ENCODE data around the gene STAM.

Gene STAM

DNA sequence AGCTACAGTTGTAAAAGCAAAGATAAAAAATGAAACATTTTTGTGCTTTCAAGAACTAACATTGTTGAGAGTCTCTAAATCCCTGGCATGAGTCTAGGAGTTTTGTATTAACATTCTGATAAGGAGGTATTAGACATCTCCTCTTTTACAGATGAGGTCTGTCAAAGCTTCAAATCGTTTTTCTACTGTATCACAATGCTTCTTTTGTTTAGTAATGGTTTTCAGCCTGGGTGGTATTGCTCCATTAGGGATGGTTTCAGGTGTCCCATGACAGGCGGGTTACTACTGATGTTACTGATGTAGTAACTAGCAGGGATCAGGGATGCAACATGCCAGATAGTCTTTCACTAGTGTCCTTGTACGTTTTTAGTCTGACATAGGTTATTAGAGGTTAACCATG lies 27.4 kb downstream of the STAM start:
- DNase-seq (ENCODE audit: low read depth, low spot score) = no peak
- no peak overlapping the region for H3K27ac ChIP-seq

DNA sequence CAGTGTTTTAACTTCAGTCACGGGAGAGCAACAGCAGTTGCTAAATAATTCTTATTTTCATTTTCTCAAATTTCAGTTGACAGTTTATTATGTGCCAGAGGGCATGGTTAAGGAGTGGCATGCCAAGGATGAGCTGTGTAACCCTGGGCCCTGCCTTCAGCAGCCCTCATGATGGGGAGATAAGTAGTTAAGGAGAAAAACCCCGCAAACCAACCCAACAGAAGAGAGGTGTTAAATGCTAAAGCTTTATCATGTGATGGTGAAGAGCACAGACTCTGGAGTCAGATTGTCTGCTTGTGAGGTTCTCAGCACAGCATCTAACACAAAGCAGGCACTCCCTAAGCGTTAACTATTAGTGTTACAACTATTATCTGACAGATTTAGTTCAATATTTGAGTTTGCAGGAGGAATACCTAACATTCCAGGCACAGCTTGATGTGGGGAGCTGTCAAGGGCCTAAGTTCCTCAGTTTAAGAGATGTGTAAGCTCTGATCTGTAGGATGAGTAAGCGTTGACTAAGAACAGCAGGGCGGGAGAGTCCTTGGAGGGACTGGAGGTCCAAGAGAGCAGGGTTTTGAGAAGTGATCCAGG lies 29.6 kb downstream of the STAM start:
- peak overlapping the region; percentile 44 for H3K27ac ChIP-seq

DNA sequence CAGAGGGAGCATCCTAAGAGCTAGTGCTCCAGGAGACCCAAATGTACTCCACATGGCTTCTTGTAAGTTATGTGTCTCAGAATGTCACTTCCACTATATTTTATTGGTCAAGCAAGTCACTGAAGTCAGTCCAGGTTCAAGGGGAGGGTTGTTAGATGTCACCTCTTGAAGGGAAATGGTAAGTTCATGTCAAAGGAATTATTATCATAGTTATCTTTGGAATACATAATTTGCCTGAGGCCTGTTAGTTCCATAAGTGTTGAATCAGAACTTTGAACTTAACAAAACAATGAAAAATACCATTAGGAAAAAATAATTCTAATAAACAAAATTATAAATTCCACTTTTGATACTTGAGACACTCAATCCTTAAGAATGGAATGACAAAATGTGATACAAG lies 30.6 kb downstream of the STAM start:
- no peak overlapping the region for H3K27ac ChIP-seq
- DNase-seq (ENCODE audit: low read depth, low spot score) = no peak

More for the DNA sequence above, 29.6 kb downstream of the STAM start:
- DNase-seq (ENCODE audit: low read depth, low spot score) = peak; percentile 37

DNA sequence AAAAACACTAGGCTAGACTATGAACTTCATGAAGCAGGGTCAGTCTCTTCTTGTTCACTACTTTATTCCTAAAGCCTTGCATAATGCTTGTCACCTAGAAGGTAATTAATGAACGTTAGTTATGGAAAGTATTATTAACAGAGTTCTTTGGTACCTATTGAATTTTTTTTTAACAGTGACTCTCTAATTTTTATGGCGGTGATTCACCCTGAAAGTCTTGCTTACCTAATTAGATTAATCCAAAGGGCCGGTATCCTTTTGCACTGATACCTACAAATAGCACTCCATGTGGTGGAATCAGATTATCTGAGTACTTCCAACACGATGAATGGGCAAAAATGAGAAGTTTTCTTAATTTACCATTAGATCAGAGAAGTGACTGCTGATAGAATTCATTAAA lies 31.7 kb downstream of the STAM start:
- H3K27ac ChIP-seq = no peak overlapping the region
- no peak for DNase-seq (ENCODE audit: low read depth, low spot score)

DNA sequence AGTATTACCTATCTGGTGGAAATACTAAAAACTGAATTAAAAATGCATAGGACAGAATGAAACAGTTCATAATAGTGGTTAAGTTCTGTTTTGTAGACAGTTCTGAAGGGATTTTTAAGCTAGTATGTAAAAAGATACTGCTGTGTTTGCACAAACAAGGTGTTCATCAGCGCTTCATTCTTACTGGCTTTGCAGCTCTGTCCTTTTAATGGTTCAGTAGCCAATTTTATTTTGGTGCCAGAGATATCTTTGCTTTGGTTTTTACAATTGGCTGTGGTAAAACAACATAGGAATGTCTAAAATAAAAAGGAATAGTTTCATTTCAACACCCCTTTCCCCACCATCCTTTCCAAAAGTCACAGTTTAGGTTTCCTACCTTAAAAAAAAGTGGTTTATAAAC lies 33.0 kb downstream of the STAM start:
- no peak for DNase-seq (ENCODE audit: low read depth, low spot score)
- no peak overlapping the region for H3K27ac ChIP-seq

DNA sequence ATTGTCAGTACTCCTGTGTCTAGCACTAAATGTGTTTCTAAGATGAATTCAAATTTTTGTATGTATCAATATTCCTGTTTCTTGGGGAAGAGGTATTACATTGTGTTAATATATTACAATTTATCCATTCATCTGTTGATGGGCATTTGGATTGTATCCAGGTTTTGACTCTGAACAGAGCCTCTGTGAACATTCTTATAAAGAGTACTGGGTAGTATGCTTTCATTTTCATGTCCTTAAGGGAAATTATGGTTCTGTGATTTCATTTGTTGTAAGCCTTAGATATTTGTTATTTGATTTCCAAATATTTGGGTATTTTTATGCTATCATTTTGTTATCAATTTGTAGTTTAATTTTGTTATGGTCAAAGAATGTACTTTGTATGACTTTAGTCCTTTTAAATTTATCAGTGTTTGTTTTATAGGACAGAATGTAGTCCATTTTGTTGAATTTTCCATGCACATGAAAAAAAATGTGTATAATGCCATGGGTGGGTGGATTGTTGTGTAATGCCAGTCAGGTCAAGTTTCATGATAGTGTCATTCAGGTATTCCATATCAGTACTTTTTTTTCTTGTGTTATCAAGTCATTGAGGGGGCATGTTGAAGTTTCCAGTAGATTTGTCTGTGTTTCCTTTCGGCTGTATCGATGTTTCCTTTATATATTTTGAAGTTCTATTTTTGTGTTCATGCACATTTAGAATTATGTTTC lies 38.4 kb downstream of the STAM start:
- DNase-seq (ENCODE audit: low read depth, low spot score) = no peak
- H3K27ac ChIP-seq = no peak overlapping the region

DNA sequence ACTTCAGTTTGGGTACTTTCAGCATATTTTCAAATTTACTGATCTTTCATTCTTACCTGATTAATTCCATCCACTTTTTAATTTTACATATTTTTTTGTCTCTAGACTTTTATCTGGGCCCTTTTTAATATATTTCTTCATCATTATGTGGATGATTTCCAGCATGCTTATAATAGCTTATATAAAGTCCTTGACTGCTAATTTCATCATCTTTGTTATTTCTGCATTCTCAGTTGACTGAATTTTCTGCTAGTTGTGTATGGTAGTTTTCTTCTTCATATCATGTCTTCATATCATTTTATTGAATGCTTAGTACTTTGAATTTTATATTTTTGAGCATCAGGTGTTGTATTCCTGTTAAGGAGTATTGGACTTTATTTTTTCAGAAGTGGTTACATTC lies 39.6 kb downstream of the STAM start:
- no peak overlapping the region for H3K27ac ChIP-seq
- no peak for DNase-seq (ENCODE audit: low read depth, low spot score)

DNA sequence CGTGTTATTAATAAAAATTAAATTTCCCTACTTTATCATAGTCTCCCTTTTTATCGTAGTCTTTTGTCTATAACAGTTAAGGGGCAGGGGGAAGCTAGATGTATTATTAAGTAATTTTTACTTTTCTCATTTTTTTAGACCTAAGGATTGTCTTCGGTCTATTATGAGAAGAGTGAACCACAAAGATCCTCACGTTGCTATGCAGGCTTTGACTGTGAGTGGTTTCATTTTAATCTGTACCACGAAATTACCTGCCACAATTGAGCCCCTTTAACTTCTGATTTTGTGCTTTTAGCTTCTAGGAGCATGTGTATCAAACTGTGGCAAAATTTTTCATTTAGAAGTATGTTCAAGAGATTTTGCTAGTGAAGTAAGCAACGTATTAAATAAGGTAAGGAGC lies 40.6 kb downstream of the STAM start:
- DNase-seq (ENCODE audit: low read depth, low spot score) = no peak

DNA sequence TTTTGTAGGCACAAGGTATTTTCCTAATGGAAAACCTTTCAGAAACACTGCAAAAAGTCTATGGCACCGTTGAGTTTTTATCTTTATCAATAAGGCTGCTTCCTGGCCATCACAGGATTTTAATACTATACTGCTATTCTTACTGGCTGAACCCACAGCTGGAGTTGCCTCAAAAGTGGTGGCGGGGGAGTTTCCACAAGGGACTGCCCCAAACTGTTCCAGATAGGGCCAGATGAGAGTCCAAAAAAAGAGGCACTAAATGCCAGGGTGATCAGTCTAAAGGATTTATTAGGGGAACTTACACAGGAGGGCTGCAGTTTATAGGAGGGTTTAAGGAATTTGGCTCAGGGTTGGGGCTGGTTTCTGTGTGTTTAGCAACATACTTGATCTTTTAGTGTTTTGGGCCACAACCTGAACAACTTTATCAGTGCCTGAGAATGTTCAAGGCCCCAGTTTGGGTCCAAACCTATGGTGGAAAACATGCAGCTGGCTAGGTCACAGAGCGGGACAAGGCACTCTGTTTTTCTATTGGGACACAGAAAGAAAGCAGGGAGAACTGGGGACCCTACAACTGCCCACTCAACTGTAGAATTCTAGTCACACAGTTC lies 41.4 kb downstream of the STAM start:
- no peak overlapping the region for H3K27ac ChIP-seq
- no peak for DNase-seq (ENCODE audit: low read depth, low spot score)

More for the DNA sequence above, 40.6 kb downstream of the STAM start:
- no peak overlapping the region for H3K27ac ChIP-seq

DNA sequence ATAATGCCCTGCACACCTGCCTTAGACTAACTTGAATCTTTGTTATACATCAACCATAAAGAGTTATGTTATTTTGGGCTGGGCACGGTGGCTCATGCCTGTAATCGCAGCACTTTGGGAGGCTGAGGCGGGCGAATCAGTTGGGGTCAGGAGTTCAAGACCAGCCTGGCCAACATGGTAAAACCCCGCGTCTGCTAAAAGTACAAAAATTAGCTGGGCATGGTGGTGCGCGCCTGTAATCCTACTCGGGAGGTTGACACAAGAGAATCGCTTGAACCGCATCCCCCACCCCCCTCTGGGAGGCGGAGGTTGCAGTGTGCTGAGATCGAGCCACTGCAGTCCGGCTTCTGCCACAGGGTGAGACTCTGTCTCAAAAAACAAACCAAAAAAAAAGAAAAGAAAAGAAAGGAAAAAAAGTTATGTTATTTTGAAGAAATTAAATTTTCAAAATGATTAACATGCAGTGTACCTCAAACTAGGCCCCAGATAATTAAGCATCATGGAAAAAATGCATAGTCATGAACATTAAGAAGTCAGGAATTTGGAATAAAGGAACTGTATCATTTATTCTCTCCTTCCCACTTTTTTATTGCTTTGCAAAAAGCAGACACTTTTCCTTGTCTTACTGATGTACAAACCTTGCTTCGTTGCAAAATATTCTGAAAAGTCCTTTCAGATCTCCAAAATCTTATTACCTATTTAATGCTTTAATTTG lies 43.3 kb downstream of the STAM start:
- no peak for DNase-seq (ENCODE audit: low read depth, low spot score)
- H3K27ac ChIP-seq = no peak overlapping the region

DNA sequence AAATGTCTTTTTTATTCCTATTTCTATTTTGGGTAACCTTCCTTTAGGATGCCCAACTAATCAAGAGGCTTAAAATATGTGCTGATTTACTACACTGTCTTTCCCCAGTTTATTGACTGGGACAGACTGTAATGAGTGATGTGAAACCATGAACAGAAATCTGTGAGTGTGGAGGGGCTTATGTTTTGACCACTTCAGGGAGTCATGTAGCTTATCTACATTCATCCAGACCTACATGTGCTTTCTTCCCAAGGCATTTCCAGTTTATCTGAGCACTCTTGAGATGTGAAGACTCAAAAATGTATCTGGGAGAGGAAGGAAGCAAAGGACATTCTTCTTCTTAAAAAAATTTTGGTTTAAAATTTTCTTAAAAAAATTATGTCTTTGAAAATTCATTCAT lies 45.2 kb downstream of the STAM start:
- DNase-seq (ENCODE audit: low read depth, low spot score) = no peak
- H3K27ac ChIP-seq = no peak overlapping the region

DNA sequence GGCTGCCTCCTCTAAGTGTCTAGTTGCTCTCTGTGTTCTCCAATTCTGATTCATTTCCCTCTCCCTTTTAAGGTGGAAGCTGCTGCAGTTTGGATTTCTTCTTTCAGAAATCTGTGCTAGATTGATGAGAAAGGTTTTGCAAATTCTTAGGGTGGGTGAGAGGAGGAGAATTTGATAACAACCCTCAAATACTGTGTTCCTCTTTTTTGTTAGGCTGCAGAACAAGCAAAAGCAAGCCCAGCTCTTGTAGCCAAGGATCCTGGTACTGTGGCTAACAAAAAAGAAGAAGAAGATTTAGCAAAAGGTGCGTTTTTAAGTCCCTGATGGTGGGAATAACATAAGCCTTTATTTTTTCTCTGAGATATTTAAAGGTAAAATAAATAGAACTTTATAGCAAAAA lies 49.1 kb downstream of the STAM start:
- DNase-seq (ENCODE audit: low read depth, low spot score) = no peak
- H3K27ac ChIP-seq = no peak overlapping the region

DNA sequence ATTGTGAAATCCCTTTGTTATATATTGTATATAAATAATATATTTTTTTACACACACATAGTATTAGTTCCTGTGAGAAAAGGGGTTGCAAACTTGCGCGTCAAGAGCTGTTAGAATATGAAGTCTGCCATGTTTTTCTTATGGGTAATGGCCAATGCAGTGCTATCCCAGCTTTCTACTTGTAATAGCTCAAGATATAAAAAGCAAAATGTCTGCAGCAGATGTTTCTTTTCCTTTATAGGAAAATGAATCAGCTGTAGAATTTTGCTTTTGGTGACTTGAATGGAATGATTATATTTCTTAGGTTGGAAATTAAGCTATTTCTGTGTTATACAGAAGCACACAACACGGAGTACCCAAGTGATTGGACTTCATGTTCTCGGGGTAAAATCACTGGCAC lies 54.7 kb downstream of the STAM start:
- no peak overlapping the region for H3K27ac ChIP-seq
- no peak for DNase-seq (ENCODE audit: low read depth, low spot score)

DNA sequence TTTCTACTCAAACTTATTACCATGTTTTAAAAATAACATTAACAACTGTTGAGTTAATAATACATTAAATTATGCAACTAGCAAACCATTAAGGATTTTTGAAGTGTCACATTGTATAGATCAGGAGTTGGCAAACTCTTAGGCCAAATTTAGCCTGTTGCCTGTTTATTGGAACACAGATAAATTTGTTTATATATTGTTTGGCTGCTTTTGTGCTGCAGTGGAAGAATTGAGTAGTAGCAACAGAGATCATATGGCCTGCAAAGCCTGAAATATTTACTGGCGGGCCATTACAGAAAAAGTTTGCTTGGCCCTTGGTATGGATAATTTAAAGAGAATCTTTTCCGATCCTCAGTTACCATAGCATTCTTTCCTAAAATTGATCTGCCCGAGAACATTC lies 57.4 kb downstream of the STAM start:
- no peak overlapping the region for H3K27ac ChIP-seq
- DNase-seq (ENCODE audit: low read depth, low spot score) = no peak

DNA sequence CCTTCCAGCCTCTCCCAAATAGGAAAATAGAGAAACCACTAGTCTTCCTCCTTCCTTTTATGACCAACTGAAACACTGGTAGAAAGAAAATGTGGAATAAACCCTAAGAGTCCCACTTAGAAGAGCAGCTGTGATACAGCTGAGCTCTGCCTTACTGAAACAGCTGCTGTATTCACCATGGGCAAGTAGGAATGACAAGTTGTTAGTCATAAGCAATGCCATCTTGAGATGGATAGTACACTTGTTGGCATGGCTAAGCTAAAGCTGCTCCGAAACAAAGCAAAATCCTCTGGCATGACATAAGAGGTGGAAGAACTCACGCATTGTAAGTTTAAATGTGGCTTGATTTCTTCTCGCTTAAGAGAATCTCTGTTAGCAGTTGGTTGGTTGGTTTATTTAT lies 59.8 kb downstream of the STAM start:
- DNase-seq (ENCODE audit: low read depth, low spot score) = no peak

DNA sequence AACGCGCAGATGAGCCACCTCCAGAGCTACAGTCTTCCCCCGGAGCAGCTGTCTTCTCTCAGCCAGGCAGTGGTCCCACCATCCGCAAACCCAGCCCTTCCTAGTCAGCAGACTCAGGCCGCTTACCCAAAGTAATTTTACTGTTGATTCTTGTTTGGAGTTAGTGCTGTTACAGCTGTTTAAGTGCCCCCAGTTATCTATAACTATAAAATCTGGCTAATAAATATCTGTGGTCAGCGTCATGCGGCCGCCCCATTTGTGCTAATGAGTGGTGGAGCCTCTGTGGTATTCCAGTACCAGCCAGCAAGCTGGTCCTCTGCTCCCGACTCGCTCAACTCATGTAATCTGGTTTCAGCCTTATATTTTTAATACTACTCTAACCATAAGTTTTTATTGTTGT lies 64.9 kb downstream of the STAM start:
- no peak for DNase-seq (ENCODE audit: low read depth, low spot score)
- no peak overlapping the region for H3K27ac ChIP-seq

More for the DNA sequence above, 59.8 kb downstream of the STAM start:
- H3K27ac ChIP-seq = no peak overlapping the region

DNA sequence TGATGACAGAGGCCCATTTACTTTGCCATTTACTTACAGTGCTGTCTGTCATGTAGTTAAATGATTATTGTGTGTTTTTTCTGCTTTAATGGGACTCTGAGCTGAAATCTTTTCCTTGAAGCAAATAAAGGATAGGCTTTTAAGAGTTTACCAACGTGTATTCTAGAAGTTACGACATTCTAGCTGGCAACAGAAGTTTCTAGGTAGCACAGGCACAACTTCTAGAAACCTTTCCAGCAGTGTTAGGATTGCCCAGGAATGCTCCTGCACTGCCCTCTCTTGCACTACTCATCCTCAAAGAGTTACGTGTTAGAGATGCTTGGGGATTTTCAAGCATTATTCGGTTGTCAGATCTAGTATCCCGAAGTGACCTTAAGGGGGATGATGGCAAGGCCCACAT lies 65.5 kb downstream of the STAM start:
- H3K27ac ChIP-seq = no peak overlapping the region
- DNase-seq (ENCODE audit: low read depth, low spot score) = no peak

DNA sequence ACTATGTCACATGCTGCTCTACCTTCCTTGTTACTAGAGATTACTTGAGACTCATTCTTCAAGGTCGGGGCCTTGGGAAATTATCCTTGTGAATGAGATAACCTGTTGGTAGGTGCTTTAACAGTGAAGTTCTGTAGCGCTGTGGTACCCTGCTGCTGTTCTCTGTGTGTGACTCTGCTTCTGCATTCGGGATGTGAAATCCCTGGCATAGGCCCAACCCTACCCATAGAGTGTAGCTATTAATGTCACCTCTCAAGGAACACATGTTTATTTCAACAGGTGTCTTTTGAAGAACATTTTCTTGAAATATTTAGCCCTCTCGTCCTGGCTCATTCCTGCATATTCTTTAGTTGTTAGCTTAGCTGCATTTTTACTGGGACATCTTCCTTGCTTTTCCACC lies 66.2 kb downstream of the STAM start:
- DNase-seq (ENCODE audit: low read depth, low spot score) = no peak

DNA sequence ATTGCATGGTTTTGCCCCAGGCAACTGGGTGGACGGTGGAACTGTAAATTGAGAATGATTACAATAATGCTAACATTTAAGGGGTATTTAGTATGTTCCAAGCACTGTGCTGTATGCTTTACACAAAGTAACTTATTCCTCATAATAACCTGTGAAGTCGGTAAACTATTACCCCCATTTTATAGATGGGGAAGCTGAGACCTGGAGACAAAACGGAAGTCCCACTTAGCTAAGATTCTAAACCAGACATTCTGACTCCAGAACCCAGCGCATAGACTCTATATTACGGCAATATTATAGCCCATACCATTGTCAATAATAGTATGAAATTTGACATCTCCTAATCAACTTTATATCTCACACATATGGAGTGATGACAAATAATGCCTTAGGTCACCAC lies 68.1 kb downstream of the STAM start:
- no peak overlapping the region for H3K27ac ChIP-seq
- no peak for DNase-seq (ENCODE audit: low read depth, low spot score)

More for the DNA sequence above, 66.2 kb downstream of the STAM start:
- no peak overlapping the region for H3K27ac ChIP-seq

DNA sequence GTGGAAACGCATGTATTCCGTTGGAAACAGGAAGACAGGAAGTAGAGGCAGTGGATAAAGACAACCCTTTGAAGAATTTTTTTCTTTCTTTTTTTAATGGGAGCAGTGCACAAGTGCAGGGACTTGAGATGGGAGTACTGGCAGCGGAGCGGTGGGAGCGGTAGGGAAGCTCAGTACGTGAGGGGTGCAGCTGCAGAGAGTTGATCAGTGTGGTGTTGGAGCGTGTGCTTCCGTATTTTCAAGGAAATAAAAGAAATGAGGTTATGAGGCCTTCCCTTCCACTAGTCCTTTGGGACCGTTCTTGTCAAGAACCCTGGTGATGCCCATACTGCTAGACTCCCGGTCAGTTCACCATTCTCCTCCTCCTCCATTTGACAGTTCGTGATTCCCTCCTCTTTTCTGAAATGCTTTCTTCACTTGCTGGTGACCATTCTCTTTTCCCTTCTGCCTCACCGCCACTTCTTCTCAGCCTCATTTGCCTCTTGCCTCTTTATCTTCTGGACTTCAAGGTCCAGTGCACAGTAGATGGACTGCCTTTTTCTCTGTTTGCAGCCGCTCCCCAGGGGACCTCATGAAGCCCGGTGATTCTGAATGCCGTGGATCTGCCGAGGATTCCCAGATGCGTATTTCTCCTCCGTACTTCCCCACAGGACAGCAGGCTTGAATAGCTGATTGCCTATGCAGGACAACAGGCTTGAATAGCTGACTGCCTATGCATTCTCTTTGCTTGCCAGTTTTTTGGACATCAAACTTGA lies 68.9 kb downstream of the STAM start:
- H3K27ac ChIP-seq = no peak overlapping the region
- DNase-seq (ENCODE audit: low read depth, low spot score) = no peak

DNA sequence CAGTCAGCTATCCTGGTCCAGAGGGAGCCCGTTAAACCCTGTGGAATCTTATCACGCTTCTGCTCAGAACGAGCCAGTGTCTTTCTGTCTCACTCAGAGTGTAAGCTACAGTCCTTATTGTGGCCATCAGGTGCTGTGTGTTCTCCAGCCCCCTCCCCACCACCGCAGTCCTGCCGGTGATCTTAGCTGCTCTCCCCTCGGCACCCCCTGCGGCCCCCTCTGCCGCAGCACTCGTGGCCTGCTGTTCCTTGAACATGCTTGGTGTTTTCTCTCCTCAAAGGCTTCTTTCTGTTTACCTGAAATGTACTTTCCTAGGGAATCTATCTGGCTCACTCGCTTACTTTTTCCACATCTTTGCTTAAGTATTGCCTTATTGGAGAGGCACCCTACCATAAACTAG lies 69.8 kb downstream of the STAM start:
- no peak overlapping the region for H3K27ac ChIP-seq
- DNase-seq (ENCODE audit: low read depth, low spot score) = no peak
